K562 (cell line): ENCODE measurements around the gene NAA80. TPM values are rescaled to one million over a fixed set of nuclear protein-coding genes. Genes with fewer than 3 reads are reported as not detected.

Source experiments
- ADNP ChIP-seq: fragments of 200-800 bp; sonication (Bioruptor generic); IDR thresholded peaks from 2 replicates; pipeline ENCODE4 v1.6.1; 2016; ENCODE audit warnings: missing genetic modification characterization, missing compliant biosample characterization
- ARID4B ChIP-seq: sonication (generic); formaldehyde crosslinking; IDR thresholded peaks from 2 replicates; pipeline ENCODE4 v1.8.0; 2022; ENCODE audit warnings: mild to moderate bottlenecking, missing genetic modification reagents
- BCOR ChIP-seq: fragments of 450-650 bp; IDR thresholded peaks from 2 replicates; pipeline ENCODE4 v1.6.1; 2016
- CHAMP1 ChIP-seq: fragments of 450-650 bp; IDR thresholded peaks from 2 replicates; pipeline ENCODE4 v1.6.1; 2016; ENCODE audit warnings: mild to moderate bottlenecking
- CTBP1 ChIP-seq: fragments of 450-650 bp; IDR thresholded peaks from 2 replicates; pipeline ENCODE4 v1.6.1; 2016; ENCODE audit warnings: borderline replicate concordance
- DPF2 ChIP-seq: fragments of 450-650 bp; IDR thresholded peaks from 2 replicates; pipeline ENCODE4 v1.6.1; 2016
- ELF1 ChIP-seq: fragments of 200-800 bp; sonication (Bioruptor generic); IDR thresholded peaks from 2 replicates; pipeline ENCODE4 v1.6.1; 2016; ENCODE audit warnings: missing genetic modification characterization, missing compliant biosample characterization
- HSF4 ChIP-seq: fragments of 250-450 bp; sonication (Bioruptor Pico); IDR thresholded peaks from 2 replicates; pipeline ENCODE4 v2.1.2; 2022; ENCODE audit warnings: mild to moderate bottlenecking, moderate library complexity, borderline replicate concordance
- MAX ChIP-seq: sonication (generic); formaldehyde crosslinking; IDR thresholded peaks from 2 replicates; pipeline ENCODE4 v1.9.0; 2022; ENCODE audit warnings: mild to moderate bottlenecking, missing genetic modification reagents
- MTA3 ChIP-seq: fragments of 450-650 bp; formaldehyde crosslinking; IDR thresholded peaks from 2 replicates; pipeline ENCODE4 v1.6.1; 2017; ENCODE audit warnings: mild to moderate bottlenecking, borderline replicate concordance
- NFATC3 ChIP-seq: fragments of 450-650 bp; IDR thresholded peaks from 2 replicates; pipeline ENCODE4 v1.6.1; 2017; ENCODE audit warnings: mild to moderate bottlenecking
- NFIC ChIP-seq: fragments of 450-650 bp; IDR thresholded peaks from 2 replicates; pipeline ENCODE4 v1.6.1; 2017; ENCODE audit warnings: mild to moderate bottlenecking, inconsistent platforms
- NFIX ChIP-seq: fragments of 250-450 bp; sonication (Bioruptor Pico); IDR thresholded peaks from 2 replicates; pipeline ENCODE4 v1.4.0; 2020; ENCODE audit warnings: low read depth, mild to moderate bottlenecking, moderate library complexity
- NR2C2 ChIP-seq, 2 experiments: fragments of 200-800 bp in 1 of 2; sonication (Bioruptor generic) in 1 of 2; sonication (generic) in 1 of 2; formaldehyde crosslinking in 1 of 2; IDR thresholded peaks; 2 replicates each; pipeline versions ENCODE4 v1.6.1 to v1.8.0; 2016 to 2022; ENCODE audit warnings: mild to moderate bottlenecking in 1 of 2, missing compliant biosample characterization in 1 of 2, missing genetic modification characterization in 1 of 2, missing genetic modification reagents in 1 of 2
- RCOR1 ChIP-seq, 2 experiments: IDR thresholded peaks; 2 replicates each; pipeline ENCODE4 v1.6.1; 2012; ENCODE audit warnings: low read depth in 2 of 2, low read length in 2 of 2, borderline replicate concordance in 1 of 2, improper control_type of control experiment in 1 of 2
- RNF2 ChIP-seq: sonication (generic); IDR thresholded peaks from 2 replicates; pipeline ENCODE4 v1.6.1; 2016
- SIX5 ChIP-seq, 2 experiments: IDR thresholded peaks; 2 replicates each; pipeline ENCODE4 v1.6.1; 2011; ENCODE audit warnings: low read length in 2 of 2, borderline replicate concordance in 1 of 2, low read depth in 1 of 2, mild to moderate bottlenecking in 1 of 2, moderate library complexity in 1 of 2; ENCODE audit not compliant: insufficient read depth in 1 of 2
- STAT6 ChIP-seq: sonication (generic); formaldehyde crosslinking; IDR thresholded peaks from 2 replicates; pipeline ENCODE4 v1.8.1; 2023; ENCODE audit warnings: mild to moderate bottlenecking, missing genetic modification reagents
- polyA plus RNA-seq, 8 experiments: library from polyadenylated mRNA; depleted of rRNA in 4 of 8; stranded (reverse) in 5 of 8; unstranded in 3 of 8; fragments of >200 nt; fragmentation: Nextera tagmentation in 2 of 8; fragmentation: Illumina TruSeq in 1 of 8; extraction: Ambion mirVana in 2 of 8; extraction: Trizol in 1 of 8; gene quantifications; 2 replicates each; pipeline versions ENCODE4 v1.2.1 to v1.2.3, GENCODE V29; 2011 to 2014; ENCODE audit warnings: inconsistent platforms in 1 of 8, missing spikeins in 1 of 8
- total RNA-seq, 7 experiments: library from RNA; depleted of rRNA in 6 of 7; stranded (reverse); fragments of >200 nt in 6 of 7; fragmentation: Illumina TruSeq in 2 of 7; extraction: Trizol in 2 of 7; gene quantifications; 2 replicates each; pipeline versions ENCODE4 v1.2.1 to v1.2.3, GENCODE V29; 2011 to 2021; ENCODE audit warnings: low replicate concordance in 1 of 7

NAA80 gene
- total and polyA plus RNA-seq, 9 of the 15 experiments (the other 6 are each of a cell fraction or from before 2014, with no cell fraction given): 0.82 to 24.0 (median 8.6) TPM

GRCh38 chr3:50272911-50273688 is 26.1 kb downstream of the NAA80 start (continued):
- no peak for TF ChIP-seq ARID4B (CRISPR knock-in tag)
- no peak for TF ChIP-seq NFATC3
- TF ChIP-seq ADNP (tag): no peak
- no peak for TF ChIP-seq MAX (CRISPR knock-in tag)
- no peak for TF ChIP-seq STAT6
- TF ChIP-seq ELF1: no peak
- TF ChIP-seq CTBP1: peak; percentile 64; the same call in 1 of the 2 replicates
- no peak for TF ChIP-seq SIX5 (IDR thresholded peaks at IDR 0.05; ENCODE audit: borderline replicate concordance in 1 of 2, insufficient read depth in 1 of 2, low read depth in 1 of 2, low read length in 2 of 2)
- TF ChIP-seq RCOR1 (IDR thresholded peaks at IDR 0.05; ENCODE audit: borderline replicate concordance in 1 of 2, low read depth in 2 of 2, low read length in 2 of 2): 0 out of 4 replicates have a peak, but pooled peaks of 1 of the 2 experiments have one; percentile 12
- TF ChIP-seq MTA3: peak; percentile 74; the same call in 1 of the 2 replicates
- TF ChIP-seq HSF4 (CRISPR knock-in tag): no peak
- TF ChIP-seq NFIX: no peak
- peak; percentile 25; the same call in 1 of the 2 replicates for TF ChIP-seq NFIC
- TF ChIP-seq NR2C2 (CRISPR knock-in tag; IDR thresholded peaks at IDR 0.05): no peak
- no peak for TF ChIP-seq NR2C2 (tag; IDR thresholded peaks at IDR 0.05)
- TF ChIP-seq DPF2: no peak
- 0 out of 2 replicates have a peak, but pooled peaks have one; percentile 20 for TF ChIP-seq RNF2
- no peak for TF ChIP-seq CHAMP1
- TF ChIP-seq BCOR: 0 out of 2 replicates have a peak, but pooled peaks have one; percentile 20
